ENCODE measurements around the gene OARD1.

The OARD1 gene

GRCh38 chr6:41092421-41093140, 20.4 kb upstream of the OARD1 start:
- H3K27me3 ChIP-seq (replicated peaks; ENCODE audit: control insufficient read depth, insufficient read depth, low read length, poor library complexity, severe bottlenecking) = no peaks in the 10 kb centered on the region
- H3K4me1 ChIP-seq (ENCODE audit: control insufficient read depth, insufficient read depth, low read length, poor library complexity, severe bottlenecking) = no peaks in the 10 kb centered on the region
- H3K9me3 ChIP-seq (ENCODE audit: control insufficient read depth, low read length) = no peaks in the 10 kb centered on the region
- no peak overlapping the region for H3K27ac ChIP-seq (ENCODE audit: insufficient read depth, low read length, poor library complexity, severe bottlenecking)
- no peak overlapping the region for H3K4me3 ChIP-seq (ENCODE audit: insufficient read depth, low read depth, low read length, poor library complexity, severe bottlenecking)
- peaks cover 84% of the 10 kb centered on the region for H3K36me3 ChIP-seq (ENCODE audit: control insufficient read depth, insufficient read depth, low read length)
- no peak for DNase-seq

GRCh38 chr6:41090841-41091761, 18.9 kb upstream of the OARD1 start:
- H3K9me3 ChIP-seq (ENCODE audit: control insufficient read depth, low read length) = no peaks in the 10 kb centered on the region
- H3K4me1 ChIP-seq (ENCODE audit: control insufficient read depth, insufficient read depth, low read length, poor library complexity, severe bottlenecking) = no peaks in the 10 kb centered on the region
- no peak overlapping the region for H3K27ac ChIP-seq (ENCODE audit: insufficient read depth, low read length, poor library complexity, severe bottlenecking)
- no peaks in the 10 kb centered on the region for H3K27me3 ChIP-seq (replicated peaks; ENCODE audit: control insufficient read depth, insufficient read depth, low read length, poor library complexity, severe bottlenecking)
- DNase-seq = no peak
- peaks cover 77% of the 10 kb centered on the region for H3K36me3 ChIP-seq (ENCODE audit: control insufficient read depth, insufficient read depth, low read length)
- no peak overlapping the region for H3K4me3 ChIP-seq (ENCODE audit: insufficient read depth, low read depth, low read length, poor library complexity, severe bottlenecking)

DNA sequence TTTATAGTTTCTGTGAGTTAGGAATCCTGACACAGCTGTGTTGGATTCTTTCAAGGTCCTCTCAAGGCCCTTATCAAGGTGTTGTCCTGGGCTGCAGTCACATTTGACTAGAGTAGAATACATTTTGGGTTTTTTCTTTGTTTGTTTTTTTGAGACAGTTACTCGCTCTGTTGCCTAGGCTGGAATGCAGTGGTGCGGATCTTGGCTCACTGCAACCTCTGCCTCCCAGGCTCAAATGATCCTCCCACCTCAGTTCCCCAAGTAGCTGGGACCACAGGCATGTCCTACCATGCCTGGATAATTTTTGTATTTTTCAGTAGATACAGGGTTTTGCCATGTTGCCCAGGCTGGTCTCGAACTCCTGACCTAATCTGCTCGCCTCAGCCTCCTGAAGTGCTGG, 16.3 kb upstream of the OARD1 start:
- Histone ChIP-seq H3K36me3 (ENCODE audit: control insufficient read depth, insufficient read depth, low read length) (peaks cover 72% of the 10 kb centered on the region), H3K27ac (ENCODE audit: insufficient read depth, low read length, poor library complexity, severe bottlenecking) (no peak overlapping the region), H3K4me3 (ENCODE audit: insufficient read depth, low read depth, low read length, poor library complexity, severe bottlenecking) (no peak overlapping the region), H3K9me3 (ENCODE audit: control insufficient read depth, low read length) (no peaks in the 10 kb centered on the region), H3K27me3 (replicated peaks; ENCODE audit: control insufficient read depth, insufficient read depth, low read length, poor library complexity, severe bottlenecking) (no peaks in the 10 kb centered on the region), H3K4me1 (ENCODE audit: control insufficient read depth, insufficient read depth, low read length, poor library complexity, severe bottlenecking) (no peaks in the 10 kb centered on the region)
- DNase-seq = no peak

- peaks cover 48% of the 10 kb centered on the region for H3K36me3 ChIP-seq (ENCODE audit: control insufficient read depth, insufficient read depth, low read length)
- no peak overlapping the region for H3K27ac ChIP-seq (ENCODE audit: insufficient read depth, low read length, poor library complexity, severe bottlenecking)
- no peaks in the 10 kb centered on the region for H3K9me3 ChIP-seq (ENCODE audit: control insufficient read depth, low read length)
- no peak for DNase-seq
- H3K4me1 ChIP-seq (ENCODE audit: control insufficient read depth, insufficient read depth, low read length, poor library complexity, severe bottlenecking) = peaks cover 8% of the 10 kb centered on the region
- H3K4me3 ChIP-seq (ENCODE audit: insufficient read depth, low read depth, low read length, poor library complexity, severe bottlenecking) = no peak overlapping the region
- no peaks in the 10 kb centered on the region for H3K27me3 ChIP-seq (replicated peaks; ENCODE audit: control insufficient read depth, insufficient read depth, low read length, poor library complexity, severe bottlenecking)
These were observed 13.0 kb upstream of the OARD1 start for GRCh38 chr6:41085182-41085581.

DNA sequence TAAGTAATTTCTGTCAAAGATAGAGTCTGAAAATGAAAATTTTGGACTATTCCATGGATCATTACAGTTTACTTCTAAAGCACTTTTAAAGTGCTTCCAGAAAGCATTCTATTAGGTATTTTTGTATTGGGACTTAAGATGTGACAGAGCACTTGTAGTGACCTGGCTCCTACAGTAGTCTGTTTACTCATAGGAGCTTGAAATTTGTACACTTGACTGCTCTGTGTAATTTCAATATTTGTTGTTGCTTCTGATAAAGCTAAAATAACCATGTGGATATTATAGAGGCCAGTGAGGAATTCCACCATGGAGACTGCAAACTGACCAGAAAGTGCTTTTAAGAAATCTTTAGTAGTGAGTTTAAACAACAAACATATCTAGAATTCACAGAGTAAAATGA, 10.9 kb upstream of the OARD1 start:
- Histone ChIP-seq H3K9me3 (ENCODE audit: control insufficient read depth, low read length) (no peaks in the 10 kb centered on the region), H3K36me3 (ENCODE audit: control insufficient read depth, insufficient read depth, low read length) (peaks cover 48% of the 10 kb centered on the region), H3K27ac (ENCODE audit: insufficient read depth, low read length, poor library complexity, severe bottlenecking) (no peak overlapping the region), H3K27me3 (replicated peaks; ENCODE audit: control insufficient read depth, insufficient read depth, low read length, poor library complexity, severe bottlenecking) (no peaks in the 10 kb centered on the region), H3K4me1 (ENCODE audit: control insufficient read depth, insufficient read depth, low read length, poor library complexity, severe bottlenecking) (peaks cover 12% of the 10 kb centered on the region), H3K4me3 (ENCODE audit: insufficient read depth, low read depth, low read length, poor library complexity, severe bottlenecking) (no peak overlapping the region)
- DNase-seq = no peak

- H3K27ac ChIP-seq (ENCODE audit: insufficient read depth, low read length, poor library complexity, severe bottlenecking) = peak overlapping the region; percentile 57
- no peaks in the 10 kb centered on the region for H3K27me3 ChIP-seq (replicated peaks; ENCODE audit: control insufficient read depth, insufficient read depth, low read length, poor library complexity, severe bottlenecking)
- peaks cover 20% of the 10 kb centered on the region for H3K4me1 ChIP-seq (ENCODE audit: control insufficient read depth, insufficient read depth, low read length, poor library complexity, severe bottlenecking)
- peak overlapping the region; percentile 31 for H3K4me3 ChIP-seq (ENCODE audit: insufficient read depth, low read depth, low read length, poor library complexity, severe bottlenecking)
- no peak for DNase-seq
- no peaks in the 10 kb centered on the region for H3K9me3 ChIP-seq (ENCODE audit: control insufficient read depth, low read length)
- peaks cover 36% of the 10 kb centered on the region for H3K36me3 ChIP-seq (ENCODE audit: control insufficient read depth, insufficient read depth, low read length)
These were observed 8.5 kb upstream of the OARD1 start for GRCh38 chr6:41080621-41081020.

DNA sequence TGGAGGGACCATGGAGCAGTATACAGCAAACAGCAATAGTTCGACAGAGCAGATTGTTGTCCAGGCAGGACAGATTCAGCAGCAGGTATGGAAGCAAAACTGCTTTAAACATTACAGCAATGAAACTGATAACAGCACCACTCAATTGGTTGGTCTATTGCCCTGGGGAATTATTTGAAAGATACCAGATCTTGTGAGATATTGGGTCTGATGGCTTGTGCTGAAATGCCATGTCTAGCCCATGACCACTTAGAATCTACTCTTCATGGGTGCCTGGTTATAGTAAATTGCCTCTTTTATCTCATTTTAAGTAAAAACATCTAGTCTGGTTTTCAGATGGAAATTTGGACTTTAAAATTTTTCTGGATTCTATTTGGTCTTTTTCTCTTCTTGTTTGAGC, 6.9 kb upstream of the OARD1 start:
- H3K4me1 ChIP-seq (ENCODE audit: control insufficient read depth, insufficient read depth, low read length, poor library complexity, severe bottlenecking) = peaks cover 34% of the 10 kb centered on the region
- no peak overlapping the region for H3K27ac ChIP-seq (ENCODE audit: insufficient read depth, low read length, poor library complexity, severe bottlenecking)
- DNase-seq = no peak
- no peaks in the 10 kb centered on the region for H3K9me3 ChIP-seq (ENCODE audit: control insufficient read depth, low read length)
- no peak overlapping the region for H3K4me3 ChIP-seq (ENCODE audit: insufficient read depth, low read depth, low read length, poor library complexity, severe bottlenecking)
- H3K36me3 ChIP-seq (ENCODE audit: control insufficient read depth, insufficient read depth, low read length) = peaks cover 22% of the 10 kb centered on the region
- no peaks in the 10 kb centered on the region for H3K27me3 ChIP-seq (replicated peaks; ENCODE audit: control insufficient read depth, insufficient read depth, low read length, poor library complexity, severe bottlenecking)

GRCh38 chr6:41078101-41078500, 5.9 kb upstream of the OARD1 start:
- no peak overlapping the region for H3K4me3 ChIP-seq (ENCODE audit: insufficient read depth, low read depth, low read length, poor library complexity, severe bottlenecking)
- H3K27ac ChIP-seq (ENCODE audit: insufficient read depth, low read length, poor library complexity, severe bottlenecking) = no peak overlapping the region
- no peaks in the 10 kb centered on the region for H3K27me3 ChIP-seq (replicated peaks; ENCODE audit: control insufficient read depth, insufficient read depth, low read length, poor library complexity, severe bottlenecking)
- H3K4me1 ChIP-seq (ENCODE audit: control insufficient read depth, insufficient read depth, low read length, poor library complexity, severe bottlenecking) = peaks cover 36% of the 10 kb centered on the region
- no peaks in the 10 kb centered on the region for H3K9me3 ChIP-seq (ENCODE audit: control insufficient read depth, low read length)
- H3K36me3 ChIP-seq (ENCODE audit: control insufficient read depth, insufficient read depth, low read length) = peaks cover 19% of the 10 kb centered on the region
- DNase-seq = no peak

GRCh38 chr6:41077536-41077935, 5.4 kb upstream of the OARD1 start:
- no peak for DNase-seq
- H3K4me1 ChIP-seq (ENCODE audit: control insufficient read depth, insufficient read depth, low read length, poor library complexity, severe bottlenecking) = peaks cover 36% of the 10 kb centered on the region
- no peaks in the 10 kb centered on the region for H3K27me3 ChIP-seq (replicated peaks; ENCODE audit: control insufficient read depth, insufficient read depth, low read length, poor library complexity, severe bottlenecking)
- H3K4me3 ChIP-seq (ENCODE audit: insufficient read depth, low read depth, low read length, poor library complexity, severe bottlenecking) = no peak overlapping the region
- H3K36me3 ChIP-seq (ENCODE audit: control insufficient read depth, insufficient read depth, low read length) = peaks cover 15% of the 10 kb centered on the region
- no peak overlapping the region for H3K27ac ChIP-seq (ENCODE audit: insufficient read depth, low read length, poor library complexity, severe bottlenecking)
- H3K9me3 ChIP-seq (ENCODE audit: control insufficient read depth, low read length) = no peaks in the 10 kb centered on the region
